ENCODE results near the gene TBC1D4.
"Not testable (repeated sequence)": the region's sequence is repeated elsewhere in the genome, so short reads cannot be mapped to it uniquely, and the experiment has no call there.

Gene TBC1D4

DNA sequence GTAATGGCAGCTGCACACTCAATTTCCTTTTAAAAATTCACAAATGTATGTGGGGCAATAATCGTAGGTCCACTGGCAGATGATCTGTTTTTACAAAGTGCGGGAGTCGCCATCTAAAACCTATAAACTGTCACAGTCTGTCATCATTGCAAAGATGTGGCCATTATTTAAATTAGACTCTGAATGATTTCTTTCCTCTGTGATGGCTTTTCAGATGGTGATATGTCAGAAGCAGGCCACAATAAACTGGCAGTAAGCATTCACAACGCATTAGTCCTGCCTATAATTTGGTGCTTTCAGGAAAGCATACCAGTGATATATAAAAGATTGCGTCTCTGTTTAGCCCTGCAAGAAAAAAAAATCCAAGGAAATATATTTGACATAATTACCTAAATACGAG, 226.8 kb downstream of the TBC1D4 start:
- H3K9me3 ChIP-seq (replicated peaks; ENCODE audit: insufficient read depth, low read length), result no peaks in the 10 kb centered on the region
- no peak overlapping the region for H3K9ac ChIP-seq (ENCODE audit: low read length)
- H3K36me3 ChIP-seq (replicated peaks; ENCODE audit: insufficient read depth, low read length), result no peaks in the 10 kb centered on the region
- H4K20me1 ChIP-seq (ENCODE audit: insufficient read depth, low read length), result no peaks in the 10 kb centered on the region
- no peaks in the 10 kb centered on the region for H3K9me2 ChIP-seq (replicated peaks; ENCODE audit: insufficient read depth, low read length)
- H3K4me3 ChIP-seq (ENCODE audit: low read length), result no peak overlapping the region
- H3K4me2 ChIP-seq (ENCODE audit: low read depth, low read length), result no peak overlapping the region
- no peaks in the 10 kb centered on the region for H3F3A ChIP-seq (ENCODE audit: insufficient read depth, low read length)
- no peak for TF ChIP-seq EZH2 (optimal IDR thresholded peaks at IDR 0.05; ENCODE audit: low read depth, low read length)
- TF ChIP-seq, protein P1, sequence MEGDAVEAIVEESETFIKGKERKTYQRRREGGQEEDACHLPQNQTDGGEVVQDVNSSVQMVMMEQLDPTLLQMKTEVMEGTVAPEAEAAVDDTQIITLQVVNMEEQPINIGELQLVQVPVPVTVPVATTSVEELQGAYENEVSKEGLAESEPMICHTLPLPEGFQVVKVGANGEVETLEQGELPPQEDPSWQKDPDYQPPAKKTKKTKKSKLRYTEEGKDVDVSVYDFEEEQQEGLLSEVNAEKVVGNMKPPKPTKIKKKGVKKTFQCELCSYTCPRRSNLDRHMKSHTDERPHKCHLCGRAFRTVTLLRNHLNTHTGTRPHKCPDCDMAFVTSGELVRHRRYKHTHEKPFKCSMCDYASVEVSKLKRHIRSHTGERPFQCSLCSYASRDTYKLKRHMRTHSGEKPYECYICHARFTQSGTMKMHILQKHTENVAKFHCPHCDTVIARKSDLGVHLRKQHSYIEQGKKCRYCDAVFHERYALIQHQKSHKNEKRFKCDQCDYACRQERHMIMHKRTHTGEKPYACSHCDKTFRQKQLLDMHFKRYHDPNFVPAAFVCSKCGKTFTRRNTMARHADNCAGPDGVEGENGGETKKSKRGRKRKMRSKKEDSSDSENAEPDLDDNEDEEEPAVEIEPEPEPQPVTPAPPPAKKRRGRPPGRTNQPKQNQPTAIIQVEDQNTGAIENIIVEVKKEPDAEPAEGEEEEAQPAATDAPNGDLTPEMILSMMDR (IDR thresholded peaks at IDR 0.05; ENCODE audit: low read length), result no peak
- TF ChIP-seq EZH2phosphoT487 (IDR thresholded peaks at IDR 0.05; ENCODE audit: low read length), result no peak
- H3K27ac ChIP-seq (ENCODE audit: low read length), result no peak overlapping the region
- no peaks in the 10 kb centered on the region for H3K27me3 ChIP-seq (replicated peaks; ENCODE audit: insufficient read depth, low read length)
- no peak overlapping the region for H2AFZ ChIP-seq (ENCODE audit: low read length)
- H3K4me1 ChIP-seq (ENCODE audit: low read length), result no peaks in the 10 kb centered on the region
- H3K79me2 ChIP-seq (ENCODE audit: low read length), result no peaks in the 10 kb centered on the region
- DNase-seq, result no peak

DNA sequence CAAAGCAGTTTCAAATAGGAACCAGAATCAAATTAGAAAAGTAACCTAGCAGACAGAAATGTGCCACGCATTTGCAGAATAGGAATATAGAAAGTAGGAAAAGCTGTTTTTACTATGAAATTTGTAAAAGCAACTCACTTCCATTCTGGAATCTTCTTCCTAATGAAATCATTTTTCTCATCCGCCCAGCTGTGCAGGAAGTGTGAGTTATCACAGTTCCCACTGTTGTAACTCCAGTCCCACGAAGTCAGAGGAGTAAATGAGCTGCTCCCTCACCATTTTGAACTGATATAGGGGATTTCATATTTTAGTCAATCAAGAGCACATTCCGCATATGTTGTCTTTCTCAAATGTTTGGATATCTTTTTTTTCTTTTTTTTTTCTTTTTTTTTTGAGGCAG, 230.8 kb downstream of the TBC1D4 start:
- TF ChIP-seq EZH2 (optimal IDR thresholded peaks at IDR 0.05; ENCODE audit: low read depth, low read length) (no peak), EZH2phosphoT487 (IDR thresholded peaks at IDR 0.05; ENCODE audit: low read length) (no peak)
- TF ChIP-seq, protein P1 (IDR thresholded peaks at IDR 0.05; ENCODE audit: low read length), result no peak
- Histone ChIP-seq H3K9me3 (replicated peaks; ENCODE audit: insufficient read depth, low read length) (no peaks in the 10 kb centered on the region), H3K79me2 (ENCODE audit: low read length) (no peaks in the 10 kb centered on the region), H3K4me1 (ENCODE audit: low read length) (no peaks in the 10 kb centered on the region), H3K27ac (ENCODE audit: low read length) (no peak overlapping the region), H3K4me3 (ENCODE audit: low read length) (no peak overlapping the region), H3K36me3 (replicated peaks; ENCODE audit: insufficient read depth, low read length) (no peaks in the 10 kb centered on the region), H4K20me1 (ENCODE audit: insufficient read depth, low read length) (no peaks in the 10 kb centered on the region), H3K9ac (ENCODE audit: low read length) (no peak overlapping the region), H2AFZ (ENCODE audit: low read length) (no peak overlapping the region), H3F3A (ENCODE audit: insufficient read depth, low read length) (no peaks in the 10 kb centered on the region), H3K9me2 (replicated peaks; ENCODE audit: insufficient read depth, low read length) (no peaks in the 10 kb centered on the region), H3K4me2 (ENCODE audit: low read depth, low read length) (no peak overlapping the region), H3K27me3 (replicated peaks; ENCODE audit: insufficient read depth, low read length) (no peaks in the 10 kb centered on the region)
- no peak for DNase-seq

DNA sequence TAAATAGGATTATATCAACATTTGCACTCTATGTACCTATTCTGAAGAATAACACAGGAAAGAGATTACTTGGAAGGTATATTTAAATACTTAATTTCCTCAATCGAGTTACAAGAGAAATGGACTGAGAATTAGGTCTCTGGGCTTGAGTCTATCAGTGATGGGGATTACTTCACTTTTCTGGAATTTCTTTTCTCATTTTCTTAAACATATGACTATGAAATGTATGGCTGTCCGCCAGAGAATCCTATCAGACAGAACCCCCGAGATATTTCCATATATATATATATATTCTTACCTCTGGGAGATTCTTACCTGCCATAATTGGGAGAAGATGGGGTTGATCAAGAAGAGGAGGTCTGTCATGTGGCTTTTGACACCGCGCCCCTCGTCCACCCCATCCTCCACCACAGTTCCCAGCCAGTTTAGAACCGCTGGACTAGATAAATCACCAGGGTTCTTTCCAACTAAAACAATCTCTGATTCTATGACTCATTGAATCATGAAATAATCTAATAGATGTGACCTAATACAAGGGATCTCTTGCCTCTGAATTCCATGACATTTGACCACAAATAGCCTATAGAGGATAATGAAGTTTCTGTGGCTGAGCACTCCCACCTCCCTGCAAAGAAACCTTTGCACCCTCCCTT, 231.3 kb downstream of the TBC1D4 start:
- no peaks in the 10 kb centered on the region for H4K20me1 ChIP-seq (ENCODE audit: insufficient read depth, low read length)
- H3K4me1 ChIP-seq (ENCODE audit: low read length), result no peaks in the 10 kb centered on the region
- TF ChIP-seq, protein P1 (IDR thresholded peaks at IDR 0.05; ENCODE audit: low read length), result no peak
- no peak for TF ChIP-seq EZH2phosphoT487 (IDR thresholded peaks at IDR 0.05; ENCODE audit: low read length)
- no peak overlapping the region for H3K27ac ChIP-seq (ENCODE audit: low read length)
- H3K9me2 ChIP-seq (replicated peaks; ENCODE audit: insufficient read depth, low read length), result no peaks in the 10 kb centered on the region
- H3K9me3 ChIP-seq (replicated peaks; ENCODE audit: insufficient read depth, low read length), result no peaks in the 10 kb centered on the region
- no peak overlapping the region for H3K4me2 ChIP-seq (ENCODE audit: low read depth, low read length)
- H3K4me3 ChIP-seq (ENCODE audit: low read length), result no peak overlapping the region
- no peaks in the 10 kb centered on the region for H3F3A ChIP-seq (ENCODE audit: insufficient read depth, low read length)
- no peak overlapping the region for H2AFZ ChIP-seq (ENCODE audit: low read length)
- no peak for DNase-seq
- no peaks in the 10 kb centered on the region for H3K79me2 ChIP-seq (ENCODE audit: low read length)
- H3K27me3 ChIP-seq (replicated peaks; ENCODE audit: insufficient read depth, low read length), result no peaks in the 10 kb centered on the region
- H3K36me3 ChIP-seq (replicated peaks; ENCODE audit: insufficient read depth, low read length), result no peaks in the 10 kb centered on the region
- H3K9ac ChIP-seq (ENCODE audit: low read length), result no peak overlapping the region

DNA sequence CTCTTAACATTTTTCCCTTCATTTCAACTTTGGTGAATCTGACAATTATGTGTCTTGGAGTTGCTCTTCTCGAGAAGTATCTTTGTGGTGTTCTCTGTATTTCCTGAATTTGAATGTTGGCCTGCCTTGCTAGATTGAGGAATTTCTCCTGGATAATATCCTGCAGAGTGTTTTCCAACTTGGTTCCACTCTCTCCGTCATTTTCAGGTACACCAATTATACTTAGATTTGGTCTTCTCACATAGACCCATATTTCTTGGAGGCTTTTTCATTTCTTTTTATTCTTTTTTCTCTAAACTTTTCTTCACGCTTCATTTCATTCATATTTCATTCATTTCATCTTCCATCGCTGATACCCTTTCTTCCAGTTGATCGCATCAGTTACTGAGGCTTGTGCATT, 236.4 kb downstream of the TBC1D4 start:
- H3K36me3 ChIP-seq (replicated peaks; ENCODE audit: insufficient read depth, low read length); H3K9ac ChIP-seq (ENCODE audit: low read length); H4K20me1 ChIP-seq (ENCODE audit: insufficient read depth, low read length); H3F3A ChIP-seq (ENCODE audit: insufficient read depth, low read length); H2AFZ ChIP-seq (ENCODE audit: low read length); H3K9me2 ChIP-seq (replicated peaks; ENCODE audit: insufficient read depth, low read length); H3K27ac ChIP-seq (ENCODE audit: low read length); DNase-seq; H3K9me3 ChIP-seq (replicated peaks; ENCODE audit: insufficient read depth, low read length); H3K4me2 ChIP-seq (ENCODE audit: low read depth, low read length); H3K79me2 ChIP-seq (ENCODE audit: low read length); H3K4me3 ChIP-seq (ENCODE audit: low read length); H3K4me1 ChIP-seq (ENCODE audit: low read length); H3K27me3 ChIP-seq (replicated peaks; ENCODE audit: insufficient read depth, low read length): not testable (repeated sequence)

DNA sequence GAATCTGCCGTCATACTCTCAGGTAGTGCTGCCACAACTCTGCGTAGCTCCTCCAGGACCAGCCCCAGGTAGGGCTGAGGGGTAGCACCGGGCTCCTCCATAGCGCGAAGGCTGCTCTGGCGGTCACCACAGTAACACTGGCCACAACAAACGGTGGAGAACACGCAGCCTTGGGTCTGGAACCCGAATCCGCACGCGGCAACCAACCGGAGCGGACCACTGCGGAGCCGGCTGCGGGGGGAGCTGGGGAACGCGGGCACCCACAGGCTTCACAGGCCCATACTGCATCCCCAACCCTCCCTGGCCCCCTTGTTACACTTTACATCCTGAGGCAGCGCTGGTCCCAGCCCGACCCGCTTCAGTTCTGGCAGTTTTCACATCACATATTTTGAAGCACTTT, 241.7 kb downstream of the TBC1D4 start:
- not testable (repeated sequence) for H3K9me3 ChIP-seq (replicated peaks; ENCODE audit: insufficient read depth, low read length); DNase-seq; H3K4me2 ChIP-seq (ENCODE audit: low read depth, low read length); H3K36me3 ChIP-seq (replicated peaks; ENCODE audit: insufficient read depth, low read length); H3K9me2 ChIP-seq (replicated peaks; ENCODE audit: insufficient read depth, low read length); H3K4me3 ChIP-seq (ENCODE audit: low read length); H3F3A ChIP-seq (ENCODE audit: insufficient read depth, low read length); H3K27me3 ChIP-seq (replicated peaks; ENCODE audit: insufficient read depth, low read length); H3K79me2 ChIP-seq (ENCODE audit: low read length); H3K9ac ChIP-seq (ENCODE audit: low read length); H3K27ac ChIP-seq (ENCODE audit: low read length); H4K20me1 ChIP-seq (ENCODE audit: insufficient read depth, low read length); H3K4me1 ChIP-seq (ENCODE audit: low read length); H2AFZ ChIP-seq (ENCODE audit: low read length)
